Measurements from ENCODE around the gene HOMEZ.

DNA sequence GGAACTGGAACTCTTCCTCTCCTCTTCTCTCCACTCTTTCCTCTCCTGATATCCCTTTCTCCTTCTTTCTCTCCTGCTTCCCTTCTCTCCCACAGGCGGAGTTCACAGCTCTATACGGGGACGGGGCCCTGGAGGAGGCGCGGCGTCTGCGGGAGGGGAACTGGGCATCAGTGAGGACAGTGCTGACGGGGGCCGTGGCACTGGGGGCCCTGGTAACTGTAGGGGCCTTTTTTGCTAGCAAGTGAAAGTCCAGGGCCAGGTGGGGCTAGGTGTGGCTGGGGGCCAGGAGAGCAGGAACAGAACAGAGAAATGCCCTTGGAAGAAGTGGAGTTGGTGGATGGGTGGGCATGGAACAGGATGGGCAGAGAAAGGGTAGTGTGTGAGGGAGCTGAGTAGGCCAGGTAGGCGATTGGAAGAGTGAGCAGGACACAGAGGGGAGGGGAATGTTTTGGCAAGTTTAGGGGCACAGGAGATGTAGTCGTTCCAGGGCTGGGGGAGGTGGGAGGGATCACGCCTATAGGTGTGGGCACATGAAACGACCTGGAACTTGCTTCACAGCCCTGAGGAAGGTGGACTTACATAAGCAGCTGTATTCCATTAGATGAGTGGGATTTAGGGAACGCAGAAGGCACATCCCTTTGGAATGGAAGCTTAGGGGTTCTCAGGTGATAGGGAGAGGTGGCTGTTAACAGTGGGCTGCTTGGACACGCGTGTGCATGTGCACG is 23.0 kb upstream of the HOMEZ start:
- TF ChIP-seq REST (IDR thresholded peaks at IDR 0.05; ENCODE audit: low read depth) (no peak), EP300 (IDR thresholded peaks at IDR 0.05; ENCODE audit: borderline replicate concordance) (no peak), RAD21 (IDR thresholded peaks at IDR 0.05; ENCODE audit: low read depth) (no peak), EGR1 (IDR thresholded peaks at IDR 0.05) (no peak), TCF12 (IDR thresholded peaks at IDR 0.05; ENCODE audit: low read depth) (no peak)
